Measurements from ENCODE around the gene MTG1. TPM values are rescaled to one million over a fixed set of nuclear protein-coding genes. Genes with fewer than 3 reads are reported as not detected.
A peak's percentile ranks its signal among the peaks of the same experiment; 100 is the strongest.

Gene MTG1
- total and polyA plus RNA-seq, 3 donors from 2014 or later: 72.9 to 84.8 (median 76.1) TPM

DNA sequence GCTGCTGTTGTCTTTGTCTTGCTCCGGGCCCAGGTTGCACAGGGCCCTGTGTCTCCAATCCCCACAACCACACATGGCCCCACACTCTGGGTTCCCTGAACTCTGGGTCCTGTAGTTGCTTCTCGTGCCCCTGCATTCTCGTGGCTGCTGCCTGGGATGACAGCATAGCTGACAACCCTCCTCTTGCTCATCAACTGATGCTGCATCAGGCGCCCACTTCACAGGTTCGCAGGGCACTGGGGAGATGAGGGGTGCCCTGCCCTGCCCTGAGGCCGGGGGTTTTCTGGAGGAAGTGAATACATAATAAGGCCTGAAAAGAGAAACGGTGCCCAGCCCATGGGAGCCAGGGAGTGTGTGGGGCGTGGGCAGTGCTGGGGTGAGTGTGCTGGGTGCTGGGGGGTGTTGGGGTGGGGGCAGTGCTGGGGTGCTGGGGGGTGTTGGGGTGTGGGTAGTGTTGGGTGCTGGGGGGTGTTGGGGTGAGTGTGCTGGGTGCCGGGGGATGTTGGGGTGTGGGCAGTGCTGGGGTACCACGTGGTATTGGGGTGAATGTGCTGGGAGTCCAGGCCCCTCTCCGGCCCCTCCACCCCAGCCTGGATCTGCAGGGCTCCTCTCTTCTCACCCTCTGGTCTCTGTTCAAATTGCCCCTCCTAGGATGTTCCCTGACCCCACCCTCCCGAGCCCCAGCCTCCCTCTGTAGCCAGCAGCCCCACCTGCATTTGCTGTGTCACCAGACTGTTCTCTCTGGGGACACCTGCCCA, 2.0 kb upstream of the MTG1 start:
- no peak overlapping the region for H3K27ac ChIP-seq
- H3K9me3 ChIP-seq: no peaks in the 10 kb centered on the region
- H3K4me3 ChIP-seq: no peak overlapping the region
- peak; percentile 12 for DNase-seq
- TF ChIP-seq, protein P1, sequence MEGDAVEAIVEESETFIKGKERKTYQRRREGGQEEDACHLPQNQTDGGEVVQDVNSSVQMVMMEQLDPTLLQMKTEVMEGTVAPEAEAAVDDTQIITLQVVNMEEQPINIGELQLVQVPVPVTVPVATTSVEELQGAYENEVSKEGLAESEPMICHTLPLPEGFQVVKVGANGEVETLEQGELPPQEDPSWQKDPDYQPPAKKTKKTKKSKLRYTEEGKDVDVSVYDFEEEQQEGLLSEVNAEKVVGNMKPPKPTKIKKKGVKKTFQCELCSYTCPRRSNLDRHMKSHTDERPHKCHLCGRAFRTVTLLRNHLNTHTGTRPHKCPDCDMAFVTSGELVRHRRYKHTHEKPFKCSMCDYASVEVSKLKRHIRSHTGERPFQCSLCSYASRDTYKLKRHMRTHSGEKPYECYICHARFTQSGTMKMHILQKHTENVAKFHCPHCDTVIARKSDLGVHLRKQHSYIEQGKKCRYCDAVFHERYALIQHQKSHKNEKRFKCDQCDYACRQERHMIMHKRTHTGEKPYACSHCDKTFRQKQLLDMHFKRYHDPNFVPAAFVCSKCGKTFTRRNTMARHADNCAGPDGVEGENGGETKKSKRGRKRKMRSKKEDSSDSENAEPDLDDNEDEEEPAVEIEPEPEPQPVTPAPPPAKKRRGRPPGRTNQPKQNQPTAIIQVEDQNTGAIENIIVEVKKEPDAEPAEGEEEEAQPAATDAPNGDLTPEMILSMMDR (IDR thresholded peaks at IDR 0.05): no peak
- no peak for TF ChIP-seq POLR2A (IDR thresholded peaks at IDR 0.05)
- intact Hi-C loops (cut with DNase I; ENCODE audit: low total_unique reads): no loop called here
- 76 to 93% methylated on average over 8 to 12 of the region's 12 CpGs for WGBS, 2 donors
- no peaks in the 10 kb centered on the region for H3K36me3 ChIP-seq (ENCODE audit: low read depth, missing control alignments)
- peaks cover 20% of the 10 kb centered on the region for H3K4me1 ChIP-seq
- H3K27me3 ChIP-seq: no peaks in the 10 kb centered on the region

DNA sequence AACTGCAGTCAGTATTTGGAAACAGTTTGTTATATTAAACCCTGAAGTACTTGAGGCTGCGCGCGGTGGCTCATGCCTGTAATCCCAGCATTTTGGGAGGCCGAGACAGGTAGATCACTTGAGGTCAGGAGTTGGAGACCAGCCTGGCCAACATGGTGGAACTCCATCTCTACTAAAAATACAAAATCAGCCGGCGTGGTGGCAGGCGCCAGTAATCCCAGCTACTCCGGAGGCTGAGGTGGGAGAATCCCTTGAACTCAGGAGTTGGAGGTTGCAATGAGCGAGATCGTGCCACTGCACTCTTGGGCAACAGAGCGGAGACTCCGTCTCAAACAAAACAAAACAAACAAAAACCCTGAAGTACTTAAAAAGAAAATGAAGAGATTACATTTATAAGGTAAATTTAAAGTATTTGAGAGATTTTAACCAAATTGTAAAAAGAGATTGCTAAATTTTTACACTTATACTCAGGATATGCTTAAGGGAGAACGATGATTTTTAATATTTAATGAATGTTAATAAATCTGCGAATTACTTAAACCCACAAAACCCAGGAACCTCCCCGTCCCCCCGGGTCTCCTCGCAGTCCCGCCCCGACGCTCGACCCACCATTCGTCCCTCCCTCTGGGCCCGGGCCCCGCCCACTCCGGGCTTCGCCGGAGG, 425 bp upstream of the MTG1 start:
- Histone ChIP-seq H3K4me3 (peak overlapping the region; percentile 95 to 100), H3K9me3 (no peaks in the 10 kb centered on the region), H3K27me3 (no peaks in the 10 kb centered on the region), H3K27ac (peak overlapping the region in 1 of 2 donors; percentile 85), H3K36me3 (ENCODE audit: low read depth, missing control alignments) (no peaks in the 10 kb centered on the region), H3K4me1 (peaks cover 20% of the 10 kb centered on the region)
- TF ChIP-seq, protein P1 (IDR thresholded peaks at IDR 0.05): no peak
- TF ChIP-seq POLR2A (IDR thresholded peaks at IDR 0.05): no peak
- intact Hi-C loops (cut with DNase I; ENCODE audit: low total_unique reads): no loop called here
- WGBS, 2 donors: 26 to 27% methylated on average over 27 of the region's 27 CpGs
- DNase-seq: peak; percentile 21

DNA sequence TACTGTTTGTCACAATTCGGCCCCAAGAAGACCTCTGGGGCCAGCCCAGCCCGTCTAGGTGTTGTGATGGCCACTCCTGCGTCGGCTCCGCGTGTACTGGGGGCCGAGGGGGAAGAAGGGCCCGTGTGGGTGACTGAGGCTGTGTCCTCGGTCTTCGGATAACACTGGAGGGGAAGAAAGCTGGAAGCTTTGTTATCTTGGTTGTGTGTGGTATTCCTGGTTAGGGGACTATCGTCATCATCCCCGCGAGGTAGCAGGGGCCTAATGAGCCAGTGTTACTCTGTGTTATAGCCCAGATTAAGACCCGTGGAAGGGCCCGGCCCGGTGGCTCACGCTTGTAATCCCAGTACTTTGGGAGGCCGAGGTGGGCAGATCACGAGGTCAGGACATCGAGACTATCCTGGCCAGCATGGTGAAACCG, 854 bp downstream of the MTG1 start:
- TF ChIP-seq, protein P1 (IDR thresholded peaks at IDR 0.05): no peak
- no peak for TF ChIP-seq POLR2A (IDR thresholded peaks at IDR 0.05)
- Histone ChIP-seq H3K4me3 (peak overlapping the region; percentile 95 to 100), H3K4me1 (peaks cover 20% of the 10 kb centered on the region), H3K27me3 (no peaks in the 10 kb centered on the region), H3K27ac (peak overlapping the region; percentile 69 to 85), H3K9me3 (no peaks in the 10 kb centered on the region), H3K36me3 (ENCODE audit: low read depth, missing control alignments) (no peaks in the 10 kb centered on the region)
- 10 to 17% methylated on average over 14 to 21 of the region's 21 CpGs for WGBS, 2 donors
- intact Hi-C loops (cut with DNase I; ENCODE audit: low total_unique reads): no loop called here
- DNase-seq: peak; percentile 14

DNA sequence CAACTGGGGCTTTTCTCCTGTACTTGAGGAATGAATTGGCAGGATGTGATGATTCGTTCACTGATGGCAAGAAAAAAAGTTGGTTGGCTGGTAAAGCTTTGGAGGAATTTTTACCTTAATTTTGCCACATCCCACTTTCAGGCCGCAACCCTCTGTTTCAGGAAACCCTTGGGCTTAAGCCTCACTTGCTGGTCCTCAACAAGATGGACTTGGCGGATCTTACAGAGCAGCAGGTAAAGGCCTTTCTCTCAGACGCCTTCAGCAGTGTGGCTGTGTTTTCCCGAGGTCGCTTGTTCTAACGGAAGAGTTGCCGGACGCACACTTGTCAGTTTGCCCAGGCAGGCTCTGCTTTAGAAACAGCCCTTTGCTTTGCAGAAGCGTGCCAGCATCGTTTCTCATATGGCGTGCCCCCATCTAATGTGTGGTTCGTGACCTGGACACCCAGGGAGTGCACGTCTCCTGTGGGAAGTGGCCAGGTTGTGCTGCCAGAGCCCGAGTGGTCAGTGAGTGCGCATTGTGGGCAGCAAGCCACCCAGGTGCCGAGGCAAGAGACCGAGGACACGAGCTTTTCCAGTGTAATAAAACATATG, 2.2 kb downstream of the MTG1 start:
- H3K4me1 ChIP-seq: peaks cover 30% of the 10 kb centered on the region
- H3K27ac ChIP-seq: no peak overlapping the region
- H3K4me3 ChIP-seq: no peak overlapping the region
- TF ChIP-seq POLR2A (IDR thresholded peaks at IDR 0.05): no peak
- TF ChIP-seq, protein P1 (IDR thresholded peaks at IDR 0.05): no peak
- 91 to 92% methylated on average over 19 of the region's 19 CpGs for WGBS, 2 donors
- intact Hi-C loops (cut with DNase I; ENCODE audit: low total_unique reads): no loop called here
- H3K36me3 ChIP-seq (ENCODE audit: low read depth, missing control alignments): no peaks in the 10 kb centered on the region
- DNase-seq: peak; percentile 12
- H3K9me3 ChIP-seq: no peaks in the 10 kb centered on the region
- no peaks in the 10 kb centered on the region for H3K27me3 ChIP-seq
